Rectal smooth muscle tissue (tissue), 1 donor: ENCODE data around the gene CTDSPL2.
A peak's percentile ranks its signal among the peaks of the same experiment; 100 is the strongest.
"Not testable (repeated sequence)": the region's sequence is repeated elsewhere in the genome, so short reads cannot be mapped to it uniquely, and the experiment has no call there.

Source experiments
- H3K27ac ChIP-seq: one replicate; pipeline ENCODE4 v1.7.0; 2013; ENCODE audit warnings: low read depth, low read length, inconsistent platforms
- H3K27me3 ChIP-seq: one replicate; pipeline ENCODE4 v1.7.0; 2013; ENCODE audit warnings: low read length; ENCODE audit not compliant: control insufficient read depth, insufficient read depth
- H3K36me3 ChIP-seq: one replicate; pipeline ENCODE4 v1.7.0; 2013; ENCODE audit warnings: low read length; ENCODE audit not compliant: control insufficient read depth, insufficient read depth
- H3K4me1 ChIP-seq: one replicate; pipeline ENCODE4 v1.7.0; 2013; ENCODE audit warnings: low read length; ENCODE audit not compliant: control insufficient read depth, insufficient read depth
- H3K4me3 ChIP-seq: one replicate; pipeline ENCODE4 v1.7.0; 2013; ENCODE audit warnings: low read length
- H3K9ac ChIP-seq: one replicate; pipeline ENCODE4 v1.7.0; 2013; ENCODE audit warnings: low read length

The CTDSPL2 gene

DNA sequence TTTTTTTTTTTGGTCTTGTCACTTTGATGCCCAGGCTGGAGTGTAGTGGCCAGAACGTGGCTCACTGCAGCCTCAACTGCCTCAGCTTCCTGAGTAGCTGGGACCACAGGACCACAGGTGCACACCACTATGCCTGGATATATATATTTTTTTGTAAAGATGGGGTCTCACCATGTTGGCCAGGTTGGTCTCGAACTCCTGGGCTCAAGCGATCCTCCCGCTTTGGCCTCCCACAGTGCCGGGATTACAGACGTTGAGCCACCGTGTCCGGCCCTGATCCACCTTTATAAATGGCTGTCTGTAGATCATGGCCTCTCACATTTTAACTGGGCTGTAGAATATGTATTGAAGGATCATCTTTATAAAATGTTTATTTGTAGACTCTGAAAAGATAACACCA is 107.7 kb downstream of the CTDSPL2 start:
- Histone ChIP-seq H3K27ac (no peak overlapping the region), H3K9ac (no peak overlapping the region), H3K4me3 (no peak overlapping the region), H3K4me1 (peaks cover 16% of the 10 kb centered on the region), H3K36me3 (peaks cover 2% of the 10 kb centered on the region), H3K27me3 (no peaks in the 10 kb centered on the region)

DNA sequence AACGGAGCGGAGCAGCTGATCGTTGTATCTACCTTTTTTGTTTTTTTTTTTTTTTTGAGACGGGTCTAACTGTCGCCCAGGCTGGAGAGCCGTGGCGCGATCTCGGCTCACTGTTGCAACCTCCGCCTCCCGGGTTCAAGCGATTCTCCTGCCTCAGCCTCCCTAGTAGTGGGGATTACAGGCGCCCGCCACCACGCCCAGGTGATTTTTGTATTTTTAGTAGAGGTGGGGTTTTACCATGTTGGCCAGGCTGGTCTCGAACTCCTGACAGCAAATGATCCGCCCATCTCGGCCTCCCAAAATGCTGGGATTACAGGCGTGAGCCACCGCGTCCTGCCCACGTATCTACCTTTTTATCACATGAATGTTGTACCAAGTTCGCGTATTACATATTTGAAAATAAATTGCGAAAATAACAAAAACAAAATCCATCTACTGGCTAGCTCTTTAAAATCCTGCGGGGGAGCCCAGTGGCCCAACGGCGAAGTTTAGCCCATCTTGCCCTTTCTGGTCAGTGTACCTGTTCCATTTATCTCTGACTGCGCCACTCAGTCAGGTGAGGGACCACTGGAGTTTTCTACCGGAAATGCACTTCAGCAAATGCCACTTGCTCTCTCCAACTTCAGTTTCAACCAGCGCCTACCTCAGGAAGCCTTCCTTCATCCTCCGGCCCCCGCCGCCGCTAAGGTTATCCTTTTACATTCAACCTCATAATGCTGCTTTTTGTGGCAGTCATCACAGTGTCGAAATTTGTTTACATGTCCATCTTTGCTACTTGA is 108.3 kb downstream of the CTDSPL2 start:
- peak overlapping the region; percentile 95 for H3K27ac ChIP-seq
- no peaks in the 10 kb centered on the region for H3K27me3 ChIP-seq
- H3K9ac ChIP-seq: peak overlapping the region; percentile 74
- peaks cover 16% of the 10 kb centered on the region for H3K4me1 ChIP-seq
- H3K4me3 ChIP-seq: peak overlapping the region; percentile 85
- peaks cover 5% of the 10 kb centered on the region for H3K36me3 ChIP-seq

DNA sequence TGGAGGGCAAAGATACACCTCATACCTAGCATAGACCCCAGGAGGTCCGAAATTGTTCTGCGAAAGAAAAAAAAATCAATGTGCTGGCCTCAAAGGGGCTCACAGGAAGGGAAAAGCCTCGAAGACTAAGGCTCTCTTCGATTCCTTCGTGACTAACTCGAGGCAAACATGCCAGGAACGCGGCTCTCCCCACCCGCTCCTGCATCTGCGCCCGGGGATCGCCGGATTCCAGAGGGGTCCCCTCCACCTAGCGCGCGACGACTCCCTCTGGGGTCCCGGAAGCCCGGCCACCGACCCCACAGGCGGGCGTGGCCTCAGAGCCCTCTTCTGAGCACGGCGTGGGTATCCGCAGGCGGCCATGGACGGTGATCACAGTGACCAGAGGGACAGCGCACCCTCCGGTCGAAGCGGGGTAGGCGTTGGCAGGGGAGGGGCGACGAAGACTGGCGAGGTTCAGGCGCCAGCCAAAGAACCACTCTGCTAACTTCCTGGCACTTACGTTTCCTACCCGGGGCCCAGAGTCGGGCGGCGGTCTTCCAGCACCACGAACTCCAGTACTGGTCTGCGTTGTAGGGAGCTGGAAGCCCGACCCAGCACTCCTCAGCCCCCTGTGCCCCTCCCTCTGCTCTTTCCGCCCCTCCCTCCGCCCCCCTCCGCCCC is 109.0 kb downstream of the CTDSPL2 start:
- Histone ChIP-seq H3K4me3 (peak overlapping the region; percentile 85), H3K4me1 (peaks cover 20% of the 10 kb centered on the region), H3K36me3 (peaks cover 5% of the 10 kb centered on the region), H3K27me3 (no peaks in the 10 kb centered on the region), H3K27ac (peak overlapping the region; percentile 95), H3K9ac (peak overlapping the region; percentile 74)

DNA sequence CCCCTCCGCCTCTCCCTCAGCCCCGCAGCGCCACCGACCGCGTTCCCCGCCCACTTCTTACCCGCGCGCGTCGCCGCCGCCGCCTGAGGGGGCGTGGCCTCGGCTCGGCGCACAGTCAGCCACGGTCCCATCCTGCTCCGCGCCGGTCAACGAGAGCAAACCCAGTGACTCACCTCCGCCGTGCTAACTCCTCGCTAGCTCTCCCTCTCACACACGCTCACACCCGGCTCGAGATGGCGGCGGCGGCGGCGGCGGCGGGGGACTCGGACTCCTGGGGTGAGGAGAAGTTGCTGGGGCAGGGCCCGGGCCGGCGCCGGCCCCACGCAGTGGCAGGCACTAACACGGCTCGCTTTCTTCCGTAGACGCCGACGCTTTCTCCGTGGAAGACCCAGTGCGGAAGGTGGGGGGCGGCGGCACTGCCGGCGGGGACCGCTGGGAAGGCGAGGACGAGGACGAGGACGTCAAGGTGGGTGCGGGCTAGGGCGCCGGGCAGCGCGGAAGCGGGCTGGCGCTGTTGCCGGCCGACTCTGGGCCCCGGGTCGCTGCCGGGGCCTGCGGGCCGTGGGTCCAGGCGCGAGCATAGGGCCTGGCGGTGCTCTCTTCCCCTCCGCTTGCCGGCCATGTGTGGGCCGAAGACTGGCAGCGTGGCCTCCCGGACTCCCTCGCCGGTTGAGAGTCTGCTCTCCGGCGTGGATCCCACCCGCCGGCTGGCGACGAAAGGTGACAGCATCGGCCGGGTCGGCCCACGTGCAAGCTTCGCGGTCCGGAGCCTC is 109.7 kb downstream of the CTDSPL2 start, which contains the start of gene EIF3J:
EIF3J (plus strand) TSS at position 186 of the 773 bp plus-strand sequence; CDS start at position 234, 48 bp downstream.
- H3K36me3 ChIP-seq: peaks cover 5% of the 10 kb centered on the region
- H3K4me1 ChIP-seq: peaks cover 27% of the 10 kb centered on the region
- peak within 1 kb of the TSS; percentile 96 for H3K27ac ChIP-seq
- H3K4me3 ChIP-seq: peak within 1 kb of the TSS; percentile 92
- peak within 1 kb of the TSS; percentile 74 for H3K9ac ChIP-seq
- no peaks in the 10 kb centered on the region for H3K27me3 ChIP-seq

DNA sequence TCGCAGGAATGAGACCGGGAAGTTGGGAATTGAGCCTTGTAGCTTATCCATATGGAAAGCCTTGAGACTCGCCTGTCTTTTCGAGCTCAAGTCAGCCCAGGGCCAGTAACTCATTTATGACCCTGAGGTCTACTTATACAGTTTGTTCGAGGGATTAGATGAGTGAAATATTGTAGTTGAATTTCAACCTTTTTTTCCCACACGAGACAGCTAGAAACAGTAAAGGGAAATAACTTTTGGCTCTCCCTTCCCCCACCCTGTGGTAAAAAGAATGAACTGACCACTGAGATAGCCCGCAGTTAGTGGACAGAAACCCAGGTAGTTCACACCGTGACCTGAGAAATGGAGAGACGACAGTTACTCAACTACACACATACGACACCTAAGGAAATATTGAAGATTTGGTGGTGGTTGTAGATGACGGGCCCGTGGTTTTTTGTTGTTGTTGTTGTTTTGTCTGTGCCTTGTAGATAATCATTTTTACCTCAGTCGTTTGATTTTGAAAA is 110.4 kb downstream of the CTDSPL2 start:
- Histone ChIP-seq H3K4me1 (peaks cover 33% of the 10 kb centered on the region), H3K27me3 (no peaks in the 10 kb centered on the region), H3K9ac (peak overlapping the region; percentile 42), H3K36me3 (peaks cover 5% of the 10 kb centered on the region), H3K27ac (peak overlapping the region; percentile 96), H3K4me3 (peak overlapping the region; percentile 92)

DNA sequence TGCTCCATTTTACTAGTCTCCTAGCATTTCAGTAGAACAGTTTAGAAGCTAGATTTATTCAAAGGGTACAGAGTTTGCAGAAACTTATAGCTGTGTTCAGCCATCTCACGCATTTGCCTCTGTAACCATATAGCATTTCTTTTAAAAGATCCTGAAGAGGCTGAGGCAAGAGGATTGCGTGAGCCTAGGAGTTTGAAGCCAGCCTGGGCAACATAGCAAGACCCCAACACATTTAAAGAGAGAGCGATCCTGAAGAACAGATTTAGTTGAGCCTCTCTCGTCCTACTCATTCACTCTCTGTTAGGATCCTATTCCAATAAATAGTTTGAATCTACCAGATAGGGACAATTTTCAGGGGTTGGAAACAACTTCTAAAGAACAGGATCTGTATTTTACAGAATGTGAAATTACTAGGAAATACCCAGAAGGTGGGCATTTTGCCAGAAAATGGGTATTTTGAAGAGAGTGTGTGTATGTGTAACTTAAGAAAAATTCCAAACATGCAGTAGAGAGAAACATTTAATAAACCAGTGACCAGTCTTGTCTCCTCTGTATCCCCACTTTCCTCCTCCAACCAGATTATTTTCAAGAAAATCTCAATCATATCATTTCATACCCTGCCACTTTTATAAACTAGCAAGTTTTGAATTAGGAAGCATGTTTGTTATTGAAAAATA is 114.0 kb downstream of the CTDSPL2 start:
- Histone ChIP-seq H3K4me1 (peaks cover 32% of the 10 kb centered on the region), H3K4me3 (no peak overlapping the region), H3K27ac (peak overlapping the region; percentile 28), H3K27me3 (no peaks in the 10 kb centered on the region), H3K9ac (no peak overlapping the region), H3K36me3 (peaks cover 5% of the 10 kb centered on the region)

DNA sequence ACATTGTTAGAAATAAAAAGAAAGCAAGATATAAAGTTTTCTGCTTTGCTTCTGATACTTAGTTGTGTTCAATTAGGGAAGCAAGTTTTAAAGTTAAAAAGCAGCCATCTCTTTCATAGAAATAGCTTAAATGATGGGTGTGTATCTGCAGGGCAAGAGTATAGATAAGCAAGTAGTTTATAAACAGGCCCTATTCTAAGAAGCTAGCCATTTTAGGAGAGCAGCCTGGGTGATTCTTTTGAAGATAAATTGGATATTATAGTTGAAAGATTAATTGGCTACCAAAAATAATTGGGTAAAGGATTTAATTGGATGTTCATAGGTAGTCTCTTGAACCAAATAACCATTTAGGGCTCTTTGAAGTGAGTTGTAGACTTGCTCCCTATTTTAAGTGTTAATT is 115.2 kb downstream of the CTDSPL2 start:
- Histone ChIP-seq H3K4me1 (peaks cover 32% of the 10 kb centered on the region), H3K27ac (peak overlapping the region; percentile 32), H3K9ac (no peak overlapping the region), H3K27me3 (no peaks in the 10 kb centered on the region), H3K36me3 (peaks cover 2% of the 10 kb centered on the region), H3K4me3 (no peak overlapping the region)

DNA sequence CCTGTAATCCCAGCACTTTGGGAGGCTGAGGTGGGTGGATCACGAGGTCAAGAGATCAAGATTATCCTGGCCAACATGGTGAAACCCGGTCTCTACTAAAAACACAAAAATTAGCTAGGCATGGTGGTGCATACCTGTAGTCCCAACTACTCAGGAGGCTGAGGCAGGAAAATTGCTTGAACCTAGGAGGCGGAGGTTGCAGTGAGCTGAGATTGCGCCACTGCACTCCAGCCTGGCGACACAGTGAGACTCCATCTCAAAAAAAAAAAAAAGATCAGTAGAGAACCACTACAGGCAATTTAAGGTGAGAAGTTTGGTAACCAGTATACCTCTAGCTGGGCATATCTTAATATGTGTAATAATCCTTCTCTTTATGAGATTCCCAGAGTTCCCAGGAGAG is 117.3 kb downstream of the CTDSPL2 start:
- not testable (repeated sequence) for H3K4me3 ChIP-seq, H3K27me3 ChIP-seq, H3K36me3 ChIP-seq, H3K27ac ChIP-seq, H3K9ac ChIP-seq
- peaks cover 21% of the 10 kb centered on the region for H3K4me1 ChIP-seq

DNA sequence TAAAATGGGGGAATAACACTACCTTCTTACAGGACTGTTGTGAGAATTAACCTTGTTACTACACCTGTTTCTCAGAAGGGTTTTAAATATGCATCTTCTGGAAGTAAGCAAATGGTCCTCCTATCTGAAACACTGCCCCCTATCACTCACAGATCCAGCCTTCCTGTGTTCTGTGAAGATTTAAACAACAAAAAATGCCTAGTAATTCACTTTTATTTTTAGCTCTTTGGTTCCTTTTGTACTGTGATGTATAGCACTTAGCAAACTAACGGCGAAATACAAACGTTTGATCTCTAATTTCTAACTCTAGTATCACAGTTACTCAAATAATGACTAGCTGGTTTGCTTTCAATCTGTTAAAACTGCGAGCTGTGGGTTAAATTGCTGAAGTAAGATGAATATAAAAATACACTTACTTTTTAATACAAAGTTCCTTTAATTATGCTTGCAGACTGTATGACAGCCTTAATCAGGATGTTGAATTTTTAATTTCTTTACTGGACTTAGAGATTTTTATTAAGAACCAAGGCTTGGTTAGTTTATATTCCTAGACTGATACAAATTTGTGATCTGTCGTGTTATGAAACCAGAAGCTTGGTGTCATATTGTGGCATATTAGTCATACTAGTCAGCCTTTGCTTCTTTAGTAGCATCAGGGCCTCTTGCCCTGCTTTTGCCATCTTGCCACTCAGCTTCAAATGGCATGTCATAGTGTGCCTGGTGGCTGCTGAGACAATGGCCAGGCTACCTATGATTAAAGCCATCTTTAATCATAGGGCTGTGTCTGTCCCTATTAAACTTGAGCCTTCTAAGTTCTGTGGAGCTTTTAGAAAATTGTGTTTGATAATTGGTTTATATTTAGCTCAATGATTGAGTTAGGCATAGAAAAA is 118.7 kb downstream of the CTDSPL2 start:
- Histone ChIP-seq H3K4me3 (no peak overlapping the region), H3K9ac (no peak overlapping the region), H3K27me3 (no peaks in the 10 kb centered on the region), H3K4me1 (peaks cover 20% of the 10 kb centered on the region), H3K27ac (no peak overlapping the region), H3K36me3 (no peaks in the 10 kb centered on the region)

DNA sequence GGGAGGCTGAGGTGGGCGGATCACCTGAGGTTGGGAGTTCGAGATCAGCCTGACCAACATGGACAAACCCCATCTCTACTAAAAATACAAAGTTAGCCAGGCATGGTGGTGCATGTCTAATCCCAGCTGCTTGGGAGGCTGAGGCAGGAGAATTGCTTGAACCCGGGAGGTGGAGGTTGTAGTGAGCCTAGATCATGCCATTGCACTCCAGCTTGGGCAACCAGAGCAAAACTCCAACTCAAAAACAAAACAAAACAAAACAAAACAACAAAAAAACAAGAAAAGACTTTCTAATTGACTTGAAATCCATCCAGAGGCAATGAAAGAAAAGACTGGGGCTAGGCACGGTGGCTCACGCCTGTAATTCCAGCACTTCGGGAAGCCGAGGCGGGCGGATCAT is 121.7 kb downstream of the CTDSPL2 start:
- H3K4me3 ChIP-seq, H3K27ac ChIP-seq, H3K4me1 ChIP-seq, H3K9ac ChIP-seq, H3K36me3 ChIP-seq, H3K27me3 ChIP-seq: not testable (repeated sequence)

DNA sequence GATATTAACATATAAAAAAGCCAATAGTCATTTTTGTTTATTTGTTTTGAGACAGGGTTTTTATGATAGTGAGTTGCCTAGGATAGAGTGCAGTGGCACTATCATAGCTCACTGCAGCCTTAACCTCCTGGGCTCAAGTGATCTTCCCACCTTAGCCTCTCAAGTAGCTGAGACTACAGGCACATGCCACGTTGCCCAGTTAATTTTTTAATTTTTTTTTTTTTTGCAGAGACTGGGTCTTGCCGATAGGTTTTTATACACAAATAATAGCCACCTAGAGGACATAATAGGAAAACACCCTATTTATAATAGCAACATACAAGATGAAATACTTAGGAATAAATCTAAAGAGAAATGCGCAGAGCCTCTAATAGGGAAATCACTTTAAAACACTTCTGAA is 122.8 kb downstream of the CTDSPL2 start:
- no peaks in the 10 kb centered on the region for H3K27me3 ChIP-seq
- H3K36me3 ChIP-seq: peaks cover 14% of the 10 kb centered on the region
- H3K27ac ChIP-seq: no peak overlapping the region
- H3K4me1 ChIP-seq: peaks cover 3% of the 10 kb centered on the region
- no peak overlapping the region for H3K4me3 ChIP-seq
- no peak overlapping the region for H3K9ac ChIP-seq
